ENCODE results near the gene RASSF9.

- no peak for TF ChIP-seq CTCF (IDR thresholded peaks at IDR 0.05)
- no peak for TF ChIP-seq POLR2AphosphoS5 (IDR thresholded peaks at IDR 0.05)
- TF ChIP-seq POLR2A (IDR thresholded peaks at IDR 0.05) = no peak
Measured at GRCh38 chr12:85759623-85760022, 76.6 kb downstream of the RASSF9 start.

Data from breast epithelium (tissue), 3 donors.